HG03520 (cell line): ENCODE data around the gene DLG1.
"Not testable (repeated sequence)": the region's sequence is repeated elsewhere in the genome, so short reads cannot be mapped to it uniquely, and the experiment has no call there.

ENCODE experiments used
- ATAC-seq: cut with Tn5 transposase; IDR thresholded peaks from one replicate; pipeline ENCODE4 v1.9.1; 2021; ENCODE audit warnings: mild to moderate bottlenecking, moderate library complexity; ENCODE audit not compliant: unreplicated experiment

The DLG1 gene

DNA sequence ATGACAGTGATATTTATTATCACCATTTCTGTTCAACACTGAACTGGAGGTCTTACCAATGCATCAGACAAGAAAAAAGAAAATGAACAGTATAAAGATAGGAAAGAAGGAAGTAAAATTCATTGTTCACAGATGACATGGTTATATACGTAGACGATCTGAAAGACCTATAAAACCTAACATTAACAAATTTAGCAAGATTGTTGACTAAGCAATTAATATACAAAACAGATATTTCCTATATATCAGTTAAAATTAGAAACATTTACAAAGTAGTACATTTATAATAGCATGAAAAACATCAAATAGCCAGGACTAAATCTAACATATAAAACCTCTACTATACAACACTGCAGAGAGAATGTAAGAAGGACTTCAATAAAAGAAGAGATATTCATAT, 176.0 kb downstream of the DLG1 start:
- no peak for ATAC-seq

- ATAC-seq, result no peak
Observed at GRCh38 chr3:197117114-197117513, 181.3 kb downstream of the DLG1 start.

- ATAC-seq, result no peak
Observed at GRCh38 chr3:197114007-197114406, 184.4 kb downstream of the DLG1 start.

GRCh38 chr3:197111685-197112084, 186.7 kb downstream of the DLG1 start:
- ATAC-seq, result no peak

DNA sequence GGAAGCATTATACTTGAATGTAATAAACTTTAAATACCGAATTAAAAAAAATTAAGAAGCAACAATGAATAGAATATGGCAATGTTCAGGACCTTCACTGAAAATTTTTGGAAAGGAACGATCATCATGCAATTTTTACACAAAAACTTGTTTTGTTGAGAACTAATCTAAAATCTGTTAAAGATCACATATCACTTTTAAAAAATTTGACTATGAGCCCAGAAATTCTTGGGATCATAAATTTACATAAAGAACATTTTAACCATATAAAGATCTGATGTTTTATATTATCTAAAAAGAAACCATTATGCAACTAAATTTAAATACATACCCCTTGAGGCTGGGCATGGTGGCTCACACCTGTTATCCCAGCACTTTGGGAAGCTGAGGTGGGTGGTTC, 192.6 kb downstream of the DLG1 start:
- no peak for ATAC-seq

- no peak for ATAC-seq
Observed at GRCh38 chr3:197104738-197105137, 193.7 kb downstream of the DLG1 start.

GRCh38 chr3:197103766-197104165, 194.6 kb downstream of the DLG1 start:
- ATAC-seq, result no peak

- no peak for ATAC-seq
Observed at GRCh38 chr3:197093871-197094270, 204.5 kb downstream of the DLG1 start.

GRCh38 chr3:197088370-197088769, 210.0 kb downstream of the DLG1 start:
- no peak for ATAC-seq

- ATAC-seq, result no peak
Observed at GRCh38 chr3:197085137-197085536, 213.3 kb downstream of the DLG1 start.

DNA sequence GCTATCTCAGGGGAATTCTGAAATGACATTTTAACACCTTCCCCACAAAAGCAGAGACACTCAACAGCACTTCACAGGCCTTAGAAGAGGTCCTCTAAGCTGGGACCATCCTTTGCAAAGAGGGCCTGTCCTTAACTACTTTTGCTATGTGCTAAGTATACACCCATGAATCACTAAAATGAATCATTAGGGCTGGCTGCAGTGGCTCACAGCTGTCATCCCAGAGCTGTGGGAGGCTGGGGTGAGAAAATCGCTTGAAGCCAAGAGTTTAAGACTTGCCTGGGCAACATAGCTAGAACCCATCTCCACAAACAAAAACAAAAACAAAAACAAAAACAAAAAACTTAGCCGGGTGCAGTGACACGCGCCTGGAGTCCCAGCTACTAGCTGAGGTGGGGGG, 214.9 kb downstream of the DLG1 start:
- no peak for ATAC-seq

GRCh38 chr3:197082871-197083270, 215.5 kb downstream of the DLG1 start:
- ATAC-seq, result no peak

- ATAC-seq, result no peak
Observed at GRCh38 chr3:197080344-197080743, 218.1 kb downstream of the DLG1 start.

- ATAC-seq, result no peak
Observed at GRCh38 chr3:197076415-197076814, 222.0 kb downstream of the DLG1 start.

DNA sequence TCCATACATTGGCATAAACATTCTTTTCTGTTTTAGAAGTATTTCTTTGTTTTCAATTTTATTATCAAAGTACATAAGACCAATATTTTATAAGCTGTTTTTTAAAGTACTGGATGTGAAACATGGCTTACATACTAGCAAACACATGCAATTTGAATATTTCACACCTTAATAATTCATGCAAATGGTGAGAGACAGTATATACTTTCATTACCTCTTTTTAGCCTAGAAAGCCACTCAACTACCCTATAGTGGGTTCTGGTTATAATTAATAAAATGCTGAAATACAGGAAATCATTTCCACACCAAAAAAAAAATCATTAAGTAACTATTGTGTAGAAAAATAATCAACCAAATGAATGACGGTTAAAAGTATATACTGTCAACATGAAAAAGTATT, 230.3 kb downstream of the DLG1 start:
- no peak for ATAC-seq

GRCh38 chr3:197064771-197065170, 233.6 kb downstream of the DLG1 start:
- ATAC-seq, result no peak

DNA sequence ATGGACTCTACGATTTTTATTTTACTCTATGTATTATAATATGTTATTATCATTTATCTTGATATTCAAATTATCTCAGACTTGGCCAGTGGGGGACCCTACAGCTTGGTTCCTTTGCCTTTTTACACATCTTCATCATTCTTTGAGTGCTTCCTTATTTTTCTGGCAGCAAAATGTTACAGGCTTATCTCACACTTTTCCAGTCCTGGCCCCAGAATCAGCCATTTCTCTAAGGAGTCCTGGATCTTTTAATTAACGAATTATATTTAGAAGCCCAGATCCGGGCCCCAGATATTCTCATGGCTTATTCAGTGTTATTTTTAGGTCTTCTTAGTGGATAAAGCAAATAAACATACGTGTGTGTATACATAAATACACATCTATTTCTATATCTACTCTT, 236.0 kb downstream of the DLG1 start:
- no peak for ATAC-seq

DNA sequence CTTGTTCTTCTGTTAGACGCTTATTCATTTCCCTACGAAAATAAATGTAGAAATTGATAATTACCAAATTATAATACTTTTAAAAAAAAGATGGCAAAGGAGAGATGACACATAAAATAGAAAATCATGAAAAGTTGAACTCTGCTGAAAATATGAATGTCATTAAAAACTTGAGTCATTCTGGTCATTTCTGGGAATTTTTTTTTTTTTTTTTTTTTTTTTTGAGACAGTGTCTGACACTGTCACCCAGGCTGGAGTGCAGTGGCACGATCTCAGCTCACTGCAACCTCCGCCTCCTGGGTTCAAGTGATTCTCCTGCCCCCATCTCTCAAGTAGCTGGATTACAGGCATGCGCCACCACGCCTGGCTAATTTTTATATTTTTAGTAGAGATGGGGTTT, 246.8 kb downstream of the DLG1 start:
- not testable (repeated sequence) for ATAC-seq

GRCh38 chr3:197050511-197050910, 247.9 kb downstream of the DLG1 start:
- ATAC-seq, result no peak

GRCh38 chr3:197042539-197042938, 255.9 kb downstream of the DLG1 start:
- no peak for ATAC-seq

DNA sequence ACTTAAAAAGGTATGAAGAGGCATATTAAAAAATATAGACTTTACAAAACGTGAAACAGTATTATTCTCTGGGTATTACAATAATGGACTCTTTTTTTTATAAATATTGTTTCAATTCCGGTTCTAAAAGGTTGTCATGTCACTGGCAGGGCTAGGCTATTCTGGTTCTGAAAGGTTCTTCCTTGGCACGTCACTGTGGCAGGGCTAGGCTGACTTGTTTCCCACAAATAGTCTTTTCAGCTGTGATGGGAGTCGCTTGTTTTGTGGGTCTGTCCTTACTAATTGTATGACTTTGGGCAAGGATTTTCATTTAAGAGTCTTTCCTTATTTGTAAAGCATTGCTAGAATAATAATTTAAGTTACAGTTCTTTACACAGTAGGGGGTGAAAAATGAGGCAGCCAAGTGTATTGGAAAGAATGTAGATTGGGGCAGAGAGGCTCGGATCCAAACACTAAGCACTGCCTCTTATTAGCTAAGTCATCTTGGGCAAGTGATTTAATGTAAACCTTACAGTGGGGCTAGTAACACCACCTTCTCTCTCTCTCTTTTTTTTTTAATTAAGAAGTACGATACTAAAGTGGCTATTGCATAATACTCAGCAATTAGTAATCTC, 256.4 kb downstream of the DLG1 start:
- ATAC-seq, result no peak

DNA sequence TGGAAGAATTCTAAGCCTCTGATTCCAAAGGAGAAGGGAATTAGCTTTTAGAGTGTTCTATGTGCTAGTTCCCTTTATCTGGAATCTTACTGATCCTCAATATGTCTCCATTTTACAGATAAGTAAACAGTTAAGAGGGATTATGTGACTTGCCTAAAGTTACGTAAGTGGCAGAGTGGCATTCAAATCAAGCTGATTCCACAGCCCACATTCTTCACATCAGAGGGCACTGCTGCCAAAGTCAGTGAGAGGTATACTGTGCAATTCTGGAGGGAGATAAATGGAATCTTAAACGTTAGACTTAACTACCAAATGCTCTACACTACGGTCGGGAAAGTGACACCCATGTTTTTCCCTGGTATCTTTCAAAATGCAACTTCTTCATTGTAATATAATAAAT, 257.8 kb downstream of the DLG1 start:
- ATAC-seq, result no peak

DNA sequence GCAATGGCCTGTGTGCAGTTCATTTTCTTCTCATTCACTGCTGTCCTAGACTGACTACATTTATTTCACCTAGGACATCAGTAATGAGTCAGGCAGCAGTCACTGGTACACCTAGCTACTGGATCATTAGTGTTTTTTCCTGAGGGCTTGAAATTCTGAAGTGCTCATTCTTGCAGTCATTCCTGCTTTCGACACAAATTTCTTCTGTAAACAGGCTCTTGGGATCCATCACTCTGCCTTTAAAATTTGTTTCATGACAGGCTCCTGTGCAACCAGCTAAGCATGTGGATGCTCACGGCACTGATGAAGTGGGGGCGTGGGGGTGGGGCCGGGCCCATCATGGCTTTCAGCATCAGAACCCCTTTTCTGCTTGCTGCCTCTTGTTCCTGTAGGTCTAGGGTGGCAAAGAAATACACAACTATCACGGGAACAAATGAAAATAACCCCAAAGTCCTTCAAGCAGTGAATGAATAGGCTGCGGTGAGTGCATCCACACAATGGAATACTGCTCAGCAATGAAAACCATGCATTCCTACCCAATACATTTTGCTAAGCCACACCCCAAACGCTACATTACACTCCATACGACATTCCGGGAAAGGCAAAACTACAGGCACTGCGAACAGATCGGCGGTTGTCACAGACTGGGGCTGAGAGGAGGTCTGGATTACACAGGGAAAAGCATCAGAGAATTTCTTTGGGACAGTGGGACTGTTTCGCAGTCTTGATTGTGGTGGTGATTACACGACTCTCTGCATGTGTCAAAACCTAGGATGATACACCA, 259.5 kb downstream of the DLG1 start:
- ATAC-seq, result no peak
